Measurements from ENCODE around the gene SUPT6H. TPM values are rescaled to one million over a fixed set of nuclear protein-coding genes. Genes with fewer than 3 reads are reported as not detected.
"Not testable (repeated sequence)": the region's sequence is repeated elsewhere in the genome, so short reads cannot be mapped to it uniquely, and the experiment has no call there.

The SUPT6H gene
- total RNA-seq, 2 donors from 2014 or later: 85.1 to 97.8 TPM

GRCh38 chr17:28659497-28659881, 2.5 kb upstream of the SUPT6H start:
- peaks cover 4 to 14% of the 10 kb centered on the region in 2 donors for H3K36me3 Mint-ChIP-seq (ENCODE audit: insufficient read depth in 2 of 2)
- not testable (repeated sequence) for DNase-seq; H3K27me3 Mint-ChIP-seq (ENCODE audit: low read depth); ATAC-seq (replicated peaks in 1 of 2); H3K4me3 Mint-ChIP-seq; H3K27ac Mint-ChIP-seq; H3K9me3 Mint-ChIP-seq
- H3K4me1 Mint-ChIP-seq (ENCODE audit: low read depth): peaks cover 34% of the 10 kb centered on the region

GRCh38 chr17:28662527-28662829, 473 bp downstream of the SUPT6H start:
- peaks cover 52% of the 10 kb centered on the region for H3K4me1 Mint-ChIP-seq (ENCODE audit: low read depth)
- peak overlapping the region; percentile 99 for H3K27ac Mint-ChIP-seq
- no peaks in the 10 kb centered on the region for H3K9me3 Mint-ChIP-seq
- peaks cover 8 to 19% of the 10 kb centered on the region in 2 donors for H3K36me3 Mint-ChIP-seq (ENCODE audit: insufficient read depth in 2 of 2)
- ATAC-seq (replicated peaks in 1 of 2): no peak
- no peaks in the 10 kb centered on the region for H3K27me3 Mint-ChIP-seq (ENCODE audit: low read depth)
- DNase-seq: no peak
- peak overlapping the region; percentile 92 to 95 for H3K4me3 Mint-ChIP-seq

GRCh38 chr17:28663723-28664122, 1.7 kb downstream of the SUPT6H start:
- DNase-seq: no peak
- peak overlapping the region; percentile 99 for H3K27ac Mint-ChIP-seq
- H3K36me3 Mint-ChIP-seq (ENCODE audit: insufficient read depth in 2 of 2): peaks cover 8 to 19% of the 10 kb centered on the region in 2 donors
- no peaks in the 10 kb centered on the region for H3K27me3 Mint-ChIP-seq (ENCODE audit: low read depth)
- H3K4me1 Mint-ChIP-seq (ENCODE audit: low read depth): peaks cover 64% of the 10 kb centered on the region
- ATAC-seq (replicated peaks in 1 of 2): no peak
- peak overlapping the region; percentile 92 to 95 for H3K4me3 Mint-ChIP-seq
- no peaks in the 10 kb centered on the region for H3K9me3 Mint-ChIP-seq

- ATAC-seq (replicated peaks in 1 of 2) (no peak), DNase-seq (no peak)
- peak overlapping the region; percentile 1 for H3K27ac Mint-ChIP-seq
These were observed 4.0 kb downstream of the SUPT6H start for GRCh38 chr17:28665994-28666393.

GRCh38 chr17:28667870-28668269, 5.9 kb downstream of the SUPT6H start:
- Mint-ChIP-seq H3K9me3 (no peaks in the 10 kb centered on the region), H3K36me3 (ENCODE audit: insufficient read depth in 2 of 2) (peaks cover 6 to 17% of the 10 kb centered on the region in 2 donors), H3K4me3 (no peak overlapping the region), H3K27ac (peak overlapping the region; percentile 77), H3K27me3 (ENCODE audit: low read depth) (no peaks in the 10 kb centered on the region), H3K4me1 (ENCODE audit: low read depth) (peaks cover 46% of the 10 kb centered on the region)
- DNase-seq (no peak), ATAC-seq (replicated peaks in 1 of 2) (no peak)

More at GRCh38 chr17:28665994-28666393, 4.0 kb downstream of the SUPT6H start:
- Mint-ChIP-seq H3K4me3 (no peak overlapping the region), H3K27me3 (ENCODE audit: low read depth) (no peaks in the 10 kb centered on the region), H3K4me1 (ENCODE audit: low read depth) (peaks cover 52% of the 10 kb centered on the region), H3K36me3 (ENCODE audit: insufficient read depth in 2 of 2) (peaks cover 6 to 15% of the 10 kb centered on the region in 2 donors), H3K9me3 (no peaks in the 10 kb centered on the region)

- DNase-seq (no peak), ATAC-seq (replicated peaks in 1 of 2) (no peak)
- no peak overlapping the region for H3K4me3 Mint-ChIP-seq
- H3K36me3 Mint-ChIP-seq (ENCODE audit: insufficient read depth in 2 of 2): peaks cover 10 to 29% of the 10 kb centered on the region in 2 donors
- H3K9me3 Mint-ChIP-seq: no peaks in the 10 kb centered on the region
- H3K27ac Mint-ChIP-seq: no peak overlapping the region
- H3K4me1 Mint-ChIP-seq (ENCODE audit: low read depth): peaks cover 25% of the 10 kb centered on the region
- H3K27me3 Mint-ChIP-seq (ENCODE audit: low read depth): no peaks in the 10 kb centered on the region
These were observed 7.9 kb downstream of the SUPT6H start for GRCh38 chr17:28669918-28670317.

- no peaks in the 10 kb centered on the region for H3K9me3 Mint-ChIP-seq
- no peak overlapping the region for H3K27ac Mint-ChIP-seq
- no peak overlapping the region for H3K4me3 Mint-ChIP-seq
- no peak for ATAC-seq (replicated peaks in 1 of 2)
- peaks cover 16 to 40% of the 10 kb centered on the region in 2 donors for H3K36me3 Mint-ChIP-seq (ENCODE audit: insufficient read depth in 2 of 2)
- no peak for DNase-seq
- no peaks in the 10 kb centered on the region for H3K27me3 Mint-ChIP-seq (ENCODE audit: low read depth)
- no peaks in the 10 kb centered on the region for H3K4me1 Mint-ChIP-seq (ENCODE audit: low read depth)
These were observed 13.5 kb downstream of the SUPT6H start for GRCh38 chr17:28675490-28675889.

- H3K27me3 Mint-ChIP-seq (ENCODE audit: low read depth): no peaks in the 10 kb centered on the region
- H3K9me3 Mint-ChIP-seq: no peaks in the 10 kb centered on the region
- H3K27ac Mint-ChIP-seq: no peak overlapping the region
- no peak for DNase-seq
- peaks cover 16 to 40% of the 10 kb centered on the region in 2 donors for H3K36me3 Mint-ChIP-seq (ENCODE audit: insufficient read depth in 2 of 2)
- no peaks in the 10 kb centered on the region for H3K4me1 Mint-ChIP-seq (ENCODE audit: low read depth)
- no peak for ATAC-seq (replicated peaks in 1 of 2)
- no peak overlapping the region for H3K4me3 Mint-ChIP-seq
These were observed 14.0 kb downstream of the SUPT6H start for GRCh38 chr17:28675980-28676379.

GRCh38 chr17:28682655-28683054, 20.6 kb downstream of the SUPT6H start:
- no peaks in the 10 kb centered on the region for H3K27me3 Mint-ChIP-seq (ENCODE audit: low read depth)

GRCh38 chr17:28684963-28685362, 23.0 kb downstream of the SUPT6H start:
- H3K4me3 Mint-ChIP-seq: no peak overlapping the region
- ATAC-seq (replicated peaks in 1 of 2) (no peak), DNase-seq (no peak)
- H3K27me3 Mint-ChIP-seq (ENCODE audit: low read depth): no peaks in the 10 kb centered on the region
- no peaks in the 10 kb centered on the region for H3K4me1 Mint-ChIP-seq (ENCODE audit: low read depth)
- H3K27ac Mint-ChIP-seq: no peak overlapping the region
- no peaks in the 10 kb centered on the region for H3K9me3 Mint-ChIP-seq
- peaks cover 15 to 60% of the 10 kb centered on the region in 2 donors for H3K36me3 Mint-ChIP-seq (ENCODE audit: insufficient read depth in 2 of 2)

More at GRCh38 chr17:28682655-28683054, 20.6 kb downstream of the SUPT6H start:
- Mint-ChIP-seq H3K27ac (no peak overlapping the region), H3K4me3 (no peak overlapping the region), H3K9me3 (no peaks in the 10 kb centered on the region), H3K36me3 (ENCODE audit: insufficient read depth in 2 of 2) (peaks cover 12 to 46% of the 10 kb centered on the region in 2 donors), H3K4me1 (ENCODE audit: low read depth) (no peaks in the 10 kb centered on the region)
- ATAC-seq (replicated peaks in 1 of 2) (no peak), DNase-seq (no peak)

GRCh38 chr17:28685366-28685765, 23.4 kb downstream of the SUPT6H start:
- no peak for ATAC-seq (replicated peaks in 1 of 2)
- Mint-ChIP-seq H3K27me3 (ENCODE audit: low read depth) (no peaks in the 10 kb centered on the region), H3K36me3 (ENCODE audit: insufficient read depth in 2 of 2) (peaks cover 17 to 64% of the 10 kb centered on the region in 2 donors), H3K9me3 (no peaks in the 10 kb centered on the region), H3K4me1 (ENCODE audit: low read depth) (no peaks in the 10 kb centered on the region), H3K4me3 (no peak overlapping the region), H3K27ac (no peak overlapping the region)
- DNase-seq: no peak

- H3K9me3 Mint-ChIP-seq: no peaks in the 10 kb centered on the region
- peaks cover 19 to 67% of the 10 kb centered on the region in 2 donors for H3K36me3 Mint-ChIP-seq (ENCODE audit: insufficient read depth in 2 of 2)
- no peak overlapping the region for H3K4me3 Mint-ChIP-seq
- DNase-seq (no peak), ATAC-seq (replicated peaks in 1 of 2) (no peak)
- no peaks in the 10 kb centered on the region for H3K27me3 Mint-ChIP-seq (ENCODE audit: low read depth)
- H3K4me1 Mint-ChIP-seq (ENCODE audit: low read depth): no peaks in the 10 kb centered on the region
- no peak overlapping the region for H3K27ac Mint-ChIP-seq
These were observed 24.3 kb downstream of the SUPT6H start for GRCh38 chr17:28686296-28686695.

- H3K36me3 Mint-ChIP-seq (ENCODE audit: insufficient read depth in 2 of 2): peaks cover 15 to 59% of the 10 kb centered on the region in 2 donors
These were observed 26.5 kb downstream of the SUPT6H start for GRCh38 chr17:28688481-28688880.

GRCh38 chr17:28689011-28689410, 27.0 kb downstream of the SUPT6H start:
- ATAC-seq (replicated peaks in 1 of 2) (no peak), DNase-seq (no peak)
- Mint-ChIP-seq H3K4me1 (ENCODE audit: low read depth) (no peaks in the 10 kb centered on the region), H3K4me3 (no peak overlapping the region), H3K36me3 (ENCODE audit: insufficient read depth in 2 of 2) (peaks cover 16 to 61% of the 10 kb centered on the region in 2 donors), H3K27ac (no peak overlapping the region), H3K9me3 (no peaks in the 10 kb centered on the region), H3K27me3 (ENCODE audit: low read depth) (no peaks in the 10 kb centered on the region)

More at GRCh38 chr17:28688481-28688880, 26.5 kb downstream of the SUPT6H start:
- H3K9me3 Mint-ChIP-seq: no peaks in the 10 kb centered on the region
- no peak for ATAC-seq (replicated peaks in 1 of 2)
- H3K27me3 Mint-ChIP-seq (ENCODE audit: low read depth): no peaks in the 10 kb centered on the region
- H3K27ac Mint-ChIP-seq: no peak overlapping the region
- no peak for DNase-seq
- H3K4me1 Mint-ChIP-seq (ENCODE audit: low read depth): no peaks in the 10 kb centered on the region
- no peak overlapping the region for H3K4me3 Mint-ChIP-seq
